Ascending aorta (tissue), 2 donors: ENCODE measurements around the gene UBL3. TPM values are rescaled to one million over a fixed set of nuclear protein-coding genes. Genes with fewer than 3 reads are reported as not detected.

Source experiments
- DNase-seq, 2 donors: peaks; one replicate each; pipeline ENCODE4 v3.0.0-alpha.2; 2019; ENCODE audit warnings: low spot score in 2 of 2
- H3K27ac ChIP-seq, 2 donors: fragments of 200-600 bp; sonication (generic); one replicate each; pipeline ENCODE4 v1.5.1; 2016 to 2017; ENCODE audit warnings: mild to moderate bottlenecking in 1 of 2
- H3K27me3 ChIP-seq: fragments of 200-600 bp; sonication (generic); one replicate; pipeline ENCODE4 v1.5.1; 2017
- H3K36me3 ChIP-seq, 2 donors: fragments of 200-600 bp; sonication (generic); one replicate each; pipeline ENCODE4 v1.5.1; 2016
- H3K4me1 ChIP-seq, 2 donors: fragments of 200-600 bp; sonication (generic); one replicate each; pipeline ENCODE4 v1.5.1; 2016 to 2017; ENCODE audit warnings: mild to moderate bottlenecking in 1 of 2
- H3K4me3 ChIP-seq, 2 donors: fragments of 200-600 bp; sonication (generic); one replicate each; pipeline ENCODE4 v1.5.1; 2016 to 2017; ENCODE audit warnings: mild to moderate bottlenecking in 1 of 2
- H3K9me3 ChIP-seq, 2 donors: fragments of 200-600 bp; sonication (generic); one replicate each; pipeline ENCODE4 v1.5.1; 2016
- CTCF ChIP-seq, 3 experiments: fragments of 200-600 bp in 2 of 3; fragments of 450-650 bp in 1 of 3; sonication (generic) in 2 of 3; IDR thresholded peaks; one replicate each; pipeline ENCODE4 v1.5.1; 2016 to 2019; ENCODE audit warnings: antibody characterized with exemption in 3 of 3, mild to moderate bottlenecking in 1 of 3, moderate library complexity in 1 of 3
- intact Hi-C: fragments of 100-400 bp; cut with DNase I; formaldehyde crosslinking; loops from one replicate; pipeline ENCODE4 v1.15.1; 2023
- total RNA-seq: library from RNA; depleted of rRNA; stranded (reverse); fragments of >200 nt; gene quantifications from one replicate; pipeline ENCODE4 v1.1.0, GENCODE V29; 2016

UBL3 gene
- total RNA-seq, 1 donor from 2014 or later = 17.9 TPM

- TF ChIP-seq CTCF (IDR thresholded peaks at IDR 0.05) = no peak
- intact Hi-C loops = no loop called here
- DNase-seq = no peak
- Histone ChIP-seq H3K27ac (no peak overlapping the region), H3K9me3 (no peaks in the 10 kb centered on the region), H3K4me3 (no peak overlapping the region), H3K27me3 (no peaks in the 10 kb centered on the region), H3K36me3 (no peaks in the 10 kb centered on the region), H3K4me1 (no peaks in the 10 kb centered on the region)
Observed at GRCh38 chr13:29888306-29888705, 37.9 kb upstream of the UBL3 start.

- no peak for DNase-seq
- no peak overlapping the region for H3K4me3 ChIP-seq
- no peaks in the 10 kb centered on the region for H3K27me3 ChIP-seq
- TF ChIP-seq CTCF (IDR thresholded peaks at IDR 0.05) = no peak
- H3K27ac ChIP-seq = no peak overlapping the region
- no peaks in the 10 kb centered on the region for H3K4me1 ChIP-seq
- intact Hi-C loops = no loop called here
- no peaks in the 10 kb centered on the region for H3K36me3 ChIP-seq
- no peaks in the 10 kb centered on the region for H3K9me3 ChIP-seq
Observed at GRCh38 chr13:29887686-29888085, 37.3 kb upstream of the UBL3 start.

- Histone ChIP-seq H3K4me1 (no peaks in the 10 kb centered on the region), H3K9me3 (no peaks in the 10 kb centered on the region), H3K27ac (no peak overlapping the region), H3K36me3 (no peaks in the 10 kb centered on the region), H3K27me3 (no peaks in the 10 kb centered on the region), H3K4me3 (no peak overlapping the region)
- intact Hi-C loops = no loop called here
- DNase-seq = no peak
- TF ChIP-seq CTCF (IDR thresholded peaks at IDR 0.05) = no peak
Observed at GRCh38 chr13:29887030-29887557, 36.7 kb upstream of the UBL3 start.

- no peak for DNase-seq
- Histone ChIP-seq H3K27me3 (no peaks in the 10 kb centered on the region), H3K4me1 (no peaks in the 10 kb centered on the region), H3K36me3 (no peaks in the 10 kb centered on the region), H3K9me3 (no peaks in the 10 kb centered on the region), H3K4me3 (no peak overlapping the region), H3K27ac (no peak overlapping the region)
- intact Hi-C loops = no loop called here
- no peak for TF ChIP-seq CTCF (IDR thresholded peaks at IDR 0.05)
Observed at GRCh38 chr13:29886446-29886845, 36.0 kb upstream of the UBL3 start.

GRCh38 chr13:29885989-29886388 is 35.6 kb upstream of the UBL3 start:
- Histone ChIP-seq H3K4me3 (no peak overlapping the region), H3K27ac (no peak overlapping the region), H3K27me3 (no peaks in the 10 kb centered on the region), H3K36me3 (no peaks in the 10 kb centered on the region), H3K4me1 (no peaks in the 10 kb centered on the region), H3K9me3 (no peaks in the 10 kb centered on the region)
- DNase-seq = no peak
- no peak for TF ChIP-seq CTCF (IDR thresholded peaks at IDR 0.05)
- intact Hi-C loops = no loop called here
